KMS-11 (cell line): ENCODE measurements around the gene ADGRV1.
"Not testable (repeated sequence)": the region's sequence is repeated elsewhere in the genome, so short reads cannot be mapped to it uniquely, and the experiment has no call there.

Source experiments
- H2AFZ ChIP-seq: fragments of 200-600 bp; sonication (generic); 2 replicates; pipeline ENCODE4 v1.6.1; 2016; ENCODE audit warnings: antibody characterized with exemption, mixed run types, low read depth
- H3K27ac ChIP-seq: fragments of 200-600 bp; sonication (generic); 2 replicates; pipeline ENCODE4 v1.6.1; 2016; ENCODE audit warnings: mild to moderate bottlenecking, mixed run types
- H3K27me3 ChIP-seq: fragments of 200-600 bp; sonication (generic); 2 replicates; pipeline ENCODE4 v1.6.1; 2017; ENCODE audit warnings: mild to moderate bottlenecking, low read depth, mixed run types, moderate library complexity; ENCODE audit not compliant: insufficient read depth
- H3K36me3 ChIP-seq: fragments of 200-600 bp; sonication (generic); 2 replicates; pipeline ENCODE4 v1.6.1; 2017; ENCODE audit warnings: mild to moderate bottlenecking, mixed run types; ENCODE audit not compliant: insufficient read depth
- H3K4me1 ChIP-seq: fragments of 200-600 bp; sonication (generic); 2 replicates; pipeline ENCODE4 v1.6.1; 2016; ENCODE audit warnings: mild to moderate bottlenecking, low read depth, mixed run types; ENCODE audit not compliant: poor library complexity, severe bottlenecking
- H3K4me2 ChIP-seq: fragments of 200-600 bp; sonication (generic); 2 replicates; pipeline ENCODE4 v1.7.0; 2016; ENCODE audit warnings: mild to moderate bottlenecking, mixed run types
- H3K4me3 ChIP-seq: fragments of 200-600 bp; sonication (generic); IDR thresholded peaks from 2 replicates; pipeline ENCODE4 v1.6.1; 2017; ENCODE audit warnings: low read depth, low read length, mixed read lengths; ENCODE audit not compliant: insufficient read depth
- H3K79me2 ChIP-seq: fragments of 200-600 bp; sonication (generic); 2 replicates; pipeline ENCODE4 v1.6.1; 2016; ENCODE audit warnings: low read depth, mixed run types; ENCODE audit not compliant: insufficient read depth
- H3K9ac ChIP-seq: fragments of 200-600 bp; sonication (generic); 2 replicates; pipeline ENCODE4 v1.6.1; 2016; ENCODE audit warnings: mild to moderate bottlenecking, mixed run types
- H4K20me1 ChIP-seq: fragments of 200-600 bp; sonication (generic); 2 replicates; pipeline ENCODE4 v1.6.1; 2016; ENCODE audit warnings: mild to moderate bottlenecking, mixed run types; ENCODE audit not compliant: insufficient read depth
- CTCF ChIP-seq: fragments of 200-600 bp; sonication (generic); conservative IDR thresholded peaks from 2 replicates; pipeline ENCODE4 v1.6.1; 2017; ENCODE audit warnings: low read depth, mild to moderate bottlenecking, antibody characterized with exemption, low read length, moderate library complexity, mixed read lengths

Gene ADGRV1

DNA sequence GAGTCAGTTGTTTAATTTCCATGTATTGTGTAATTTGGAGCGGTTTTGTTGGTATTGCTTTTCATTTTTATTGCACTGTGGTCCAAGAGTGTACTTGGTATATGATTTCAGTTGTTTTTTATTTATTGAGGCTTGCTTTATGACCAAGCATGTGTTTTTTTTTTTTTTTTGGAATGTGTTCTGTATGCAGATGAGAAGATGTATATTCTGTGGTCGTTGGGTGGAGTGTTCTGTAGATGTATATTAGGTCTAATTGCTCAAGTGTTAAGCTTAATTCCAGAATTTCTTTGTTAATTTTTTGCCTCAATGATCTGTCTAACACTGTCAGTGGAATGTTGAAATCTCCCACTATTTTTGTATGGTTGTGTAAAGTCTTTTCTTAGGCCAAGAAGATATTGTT, 23.4 kb downstream of the ADGRV1 start:
- H3K9ac ChIP-seq, result no peak overlapping the region
- H3K79me2 ChIP-seq, result no peaks in the 10 kb centered on the region
- no peak overlapping the region for H3K4me3 ChIP-seq
- H4K20me1 ChIP-seq, result no peaks in the 10 kb centered on the region
- no peak overlapping the region for H3K4me2 ChIP-seq
- no peaks in the 10 kb centered on the region for H3K27me3 ChIP-seq
- H3K36me3 ChIP-seq, result no peaks in the 10 kb centered on the region
- no peak overlapping the region for H2AFZ ChIP-seq
- no peak overlapping the region for H3K27ac ChIP-seq
- no peaks in the 10 kb centered on the region for H3K4me1 ChIP-seq
- no peak for TF ChIP-seq CTCF

- H2AFZ ChIP-seq, result no peak overlapping the region
- H3K79me2 ChIP-seq, result no peaks in the 10 kb centered on the region
Observed at GRCh38 chr5:90585337-90585986, 26.9 kb downstream of the ADGRV1 start.

GRCh38 chr5:90586469-90586868, 27.9 kb downstream of the ADGRV1 start:
- Histone ChIP-seq H2AFZ (no peak overlapping the region), H3K27me3 (no peaks in the 10 kb centered on the region)
- no peak for TF ChIP-seq CTCF

More at GRCh38 chr5:90585337-90585986, 26.9 kb downstream of the ADGRV1 start:
- H3K4me2 ChIP-seq, result no peak overlapping the region
- H3K4me3 ChIP-seq, result no peak overlapping the region
- no peak overlapping the region for H3K9ac ChIP-seq
- no peaks in the 10 kb centered on the region for H4K20me1 ChIP-seq
- H3K27me3 ChIP-seq, result no peaks in the 10 kb centered on the region
- H3K4me1 ChIP-seq, result no peaks in the 10 kb centered on the region
- H3K36me3 ChIP-seq, result no peaks in the 10 kb centered on the region
- no peak for TF ChIP-seq CTCF
- H3K27ac ChIP-seq, result no peak overlapping the region

DNA sequence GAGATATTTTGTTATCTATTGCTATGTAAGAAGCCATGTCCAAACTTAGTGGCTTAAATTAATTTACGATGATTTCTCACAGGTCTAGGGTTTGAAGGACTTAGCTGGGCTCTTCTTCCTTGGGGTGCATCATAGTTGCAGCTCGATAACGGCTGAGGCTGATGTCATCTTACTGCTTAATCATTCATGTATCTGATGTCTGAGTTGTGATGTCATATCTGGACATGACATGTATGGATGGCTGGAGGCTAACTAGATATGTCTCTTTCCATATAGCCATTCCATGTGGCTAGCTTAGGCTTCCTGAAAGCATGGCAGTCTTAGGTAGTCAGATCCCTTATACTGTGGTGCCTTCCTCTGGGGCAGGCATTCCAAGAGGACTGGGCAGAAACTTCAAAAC, 31.6 kb downstream of the ADGRV1 start:
- no peaks in the 10 kb centered on the region for H3K79me2 ChIP-seq

More at GRCh38 chr5:90586469-90586868, 27.9 kb downstream of the ADGRV1 start:
- H3K4me3 ChIP-seq, result no peak overlapping the region
- no peaks in the 10 kb centered on the region for H3K79me2 ChIP-seq
- no peak overlapping the region for H3K4me2 ChIP-seq
- H3K27ac ChIP-seq, result no peak overlapping the region
- no peaks in the 10 kb centered on the region for H3K4me1 ChIP-seq
- H3K9ac ChIP-seq, result no peak overlapping the region
- no peaks in the 10 kb centered on the region for H4K20me1 ChIP-seq
- no peaks in the 10 kb centered on the region for H3K36me3 ChIP-seq

GRCh38 chr5:90593083-90593482, 34.5 kb downstream of the ADGRV1 start:
- not testable (repeated sequence) for H2AFZ ChIP-seq, H3K27me3 ChIP-seq, H3K4me2 ChIP-seq, H3K4me1 ChIP-seq, H3K4me3 ChIP-seq, H3K36me3 ChIP-seq, H3K27ac ChIP-seq, H4K20me1 ChIP-seq, H3K9ac ChIP-seq, H3K79me2 ChIP-seq

More for the DNA sequence above, 31.6 kb downstream of the ADGRV1 start:
- Histone ChIP-seq H3K27ac (no peak overlapping the region), H3K4me3 (no peak overlapping the region), H2AFZ (no peak overlapping the region), H3K4me2 (no peak overlapping the region), H3K27me3 (no peaks in the 10 kb centered on the region), H3K36me3 (no peaks in the 10 kb centered on the region), H3K9ac (no peak overlapping the region), H3K4me1 (no peaks in the 10 kb centered on the region), H4K20me1 (no peaks in the 10 kb centered on the region)
- no peak for TF ChIP-seq CTCF

- H3K79me2 ChIP-seq, H4K20me1 ChIP-seq, H3K4me1 ChIP-seq, H3K9ac ChIP-seq, H3K36me3 ChIP-seq, H2AFZ ChIP-seq, H3K4me2 ChIP-seq, H3K4me3 ChIP-seq, H3K27me3 ChIP-seq, H3K27ac ChIP-seq: not testable (repeated sequence)
Observed at GRCh38 chr5:90595766-90596165, 37.2 kb downstream of the ADGRV1 start.
